Prostate gland (tissue), 2 donors: Measurements from ENCODE around the gene MAGOHB.

ENCODE experiments used
- CTCF ChIP-seq, 4 experiments: fragments of 200-600 bp in 2 of 4; fragments of 450-650 bp in 2 of 4; sonication (generic) in 2 of 4; IDR thresholded peaks; 1 replicate in 3 of 4; 2 replicates in 1 of 4; pipeline ENCODE4 v1.5.1; 2016 to 2019; ENCODE audit warnings: antibody characterized with exemption in 4 of 4, mild to moderate bottlenecking in 2 of 4, moderate library complexity in 2 of 4
- POLR2A ChIP-seq: fragments of 450-650 bp; IDR thresholded peaks from one replicate; pipeline ENCODE4 v1.6.1; 2016; ENCODE audit warnings: antibody characterized with exemption, mild to moderate bottlenecking
- POLR2AphosphoS5 ChIP-seq: sonication (generic); formaldehyde crosslinking; IDR thresholded peaks from one replicate; pipeline ENCODE4 v1.6.1; 2017; ENCODE audit warnings: antibody characterized with exemption

GRCh38 chr12:10618338-10618987, 5.1 kb upstream of the MAGOHB start:
- TF ChIP-seq CTCF (IDR thresholded peaks at IDR 0.05) (no peak), POLR2AphosphoS5 (no peak), POLR2A (no peak)
